Activated naive CD8-positive, alpha-beta T cell treated with anti-CD3 and anti-CD28 coated beads, Interleukin-2, amount 10 ng/mL, durations not matched to agents 7 days and 5 days (primary cell): ENCODE results near the gene APBA2. TPM values are rescaled to one million over a fixed set of nuclear protein-coding genes. Genes with fewer than 3 reads are reported as not detected.

Source experiments
- ATAC-seq: fragments of 150-1000 bp; cut with Tn5 transposase; one replicate; pipeline ENCODE4 v1.10.0; 2021; ENCODE audit warnings: low read depth, moderate library complexity
- POLR2A ChIA-PET: fragments of 350-600 bp; sonication (Branson Sonifier 250); formaldehyde crosslinking; loops from one replicate; lab custom pipeline; 2021; ENCODE audit warnings: antibody characterized with exemption; lab: Charles Lee
- DNase-seq: peaks from one replicate; pipeline ENCODE4 v3.0.0; 2021
- H3K27ac Mint-ChIP-seq: one replicate; pipeline ENCODE4 v1.8.0; 2022; ENCODE audit warnings: mild to moderate bottlenecking, mixed read lengths
- H3K27me3 Mint-ChIP-seq: one replicate; pipeline ENCODE4 v1.8.0; 2022; ENCODE audit warnings: mild to moderate bottlenecking, moderate library complexity, mixed read lengths
- H3K36me3 Mint-ChIP-seq: one replicate; pipeline ENCODE4 v1.8.0; 2021; ENCODE audit warnings: mild to moderate bottlenecking, mixed read lengths
- H3K4me1 Mint-ChIP-seq: one replicate; pipeline ENCODE4 v1.8.0; 2021; ENCODE audit warnings: mixed read lengths
- H3K4me3 Mint-ChIP-seq: one replicate; pipeline ENCODE4 v1.8.0; 2022; ENCODE audit warnings: mild to moderate bottlenecking, moderate library complexity, mixed read lengths
- H3K9me3 Mint-ChIP-seq: one replicate; pipeline ENCODE4 v1.8.0; 2021; ENCODE audit warnings: mixed read lengths
- total RNA-seq, 2 experiments: library from RNA; stranded (reverse); gene quantifications; one replicate each; pipeline ENCODE4 v1.2.3, GENCODE V29; 2021

APBA2 gene
- total RNA-seq, 2 experiments from 2014 or later = 65.1 to 66.0 TPM

DNA sequence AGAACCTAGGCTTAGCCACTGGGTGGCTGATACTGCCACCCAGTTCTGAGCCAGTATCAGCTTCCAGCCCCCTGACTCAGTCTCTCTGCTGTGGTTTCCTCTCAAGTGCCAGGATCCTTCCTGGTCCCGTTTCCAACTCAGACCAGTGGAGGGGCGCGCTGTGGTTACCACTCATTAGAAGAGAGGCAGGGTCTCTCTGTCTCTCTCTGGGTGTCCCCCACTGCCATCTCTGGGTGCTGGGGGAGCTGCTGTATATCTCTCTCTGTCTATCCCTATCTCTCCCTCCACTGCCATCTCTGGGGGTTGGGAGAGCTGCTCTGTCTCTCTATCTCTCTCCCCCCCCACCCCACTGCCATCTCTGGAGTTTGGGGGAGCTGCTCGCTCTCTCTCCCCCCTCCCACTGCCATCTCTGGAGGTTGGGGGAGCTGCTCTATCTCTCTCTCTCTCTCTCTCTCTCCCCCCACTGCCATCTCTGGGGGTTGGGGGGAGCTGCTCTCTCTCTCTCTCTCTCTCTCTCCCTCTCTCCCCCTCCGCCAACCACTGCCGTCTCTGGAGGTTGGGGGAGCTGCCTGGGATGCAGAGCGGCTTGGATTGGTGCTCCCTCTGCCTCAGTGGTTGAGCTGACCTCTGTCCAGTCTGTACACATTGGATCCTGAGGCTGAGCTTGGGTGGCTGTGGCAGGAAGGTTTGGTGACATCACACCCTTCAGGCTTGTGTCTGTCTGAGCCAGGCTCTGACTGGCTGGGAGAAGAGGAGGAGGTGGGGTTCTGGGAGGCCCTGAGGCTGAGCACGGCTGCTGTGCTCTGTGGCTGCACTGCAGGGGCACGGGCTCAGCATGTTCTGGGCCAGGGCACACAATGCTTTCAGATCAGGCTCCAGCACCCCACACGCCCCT, 98.9 kb downstream of the APBA2 start:
- POLR2A ChIA-PET = interaction anchor here (0.6 to 1.0 kb wide), 2 partner anchors 10 to 34 kb away, joined by 3 to 4 read pairs; no protein-coding TSS in a partner anchor
- H3K4me1 Mint-ChIP-seq = peaks cover 32% of the 10 kb centered on the region
- H3K9me3 Mint-ChIP-seq = no peaks in the 10 kb centered on the region
- peak; percentile 46 for DNase-seq
- peak; percentile 98 for ATAC-seq
- H3K27me3 Mint-ChIP-seq = no peaks in the 10 kb centered on the region
- H3K4me3 Mint-ChIP-seq = peak overlapping the region; percentile 66
- H3K27ac Mint-ChIP-seq = peak overlapping the region; percentile 92
- H3K36me3 Mint-ChIP-seq = peaks cover 7% of the 10 kb centered on the region

DNA sequence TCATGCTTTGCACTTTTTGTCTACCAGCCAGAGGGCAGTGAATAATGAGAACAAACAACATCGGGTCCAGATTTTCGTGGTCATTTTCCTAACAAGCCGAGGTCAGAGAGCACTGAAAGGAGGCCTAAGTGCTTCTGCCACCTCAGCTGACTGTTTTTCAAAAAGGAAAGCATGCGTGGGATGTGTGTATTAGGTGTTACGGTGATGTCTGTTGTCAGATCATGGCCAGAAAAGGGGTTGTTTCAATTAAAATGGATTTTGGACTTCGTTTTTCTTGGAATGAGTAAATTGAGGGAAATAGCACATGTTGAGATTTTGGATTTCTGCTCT, 99.5 kb downstream of the APBA2 start:
- ATAC-seq (no peak), DNase-seq (no peak)
- H3K27me3 Mint-ChIP-seq = no peaks in the 10 kb centered on the region
- peaks cover 32% of the 10 kb centered on the region for H3K4me1 Mint-ChIP-seq
- H3K36me3 Mint-ChIP-seq = peaks cover 7% of the 10 kb centered on the region
- POLR2A ChIA-PET = interaction anchor here (0.6 to 1.0 kb wide), 2 partner anchors 9 to 35 kb away, joined by 3 to 4 read pairs; no protein-coding TSS in a partner anchor
- H3K27ac Mint-ChIP-seq = peak overlapping the region; percentile 92
- peak overlapping the region; percentile 66 for H3K4me3 Mint-ChIP-seq
- H3K9me3 Mint-ChIP-seq = no peaks in the 10 kb centered on the region

DNA sequence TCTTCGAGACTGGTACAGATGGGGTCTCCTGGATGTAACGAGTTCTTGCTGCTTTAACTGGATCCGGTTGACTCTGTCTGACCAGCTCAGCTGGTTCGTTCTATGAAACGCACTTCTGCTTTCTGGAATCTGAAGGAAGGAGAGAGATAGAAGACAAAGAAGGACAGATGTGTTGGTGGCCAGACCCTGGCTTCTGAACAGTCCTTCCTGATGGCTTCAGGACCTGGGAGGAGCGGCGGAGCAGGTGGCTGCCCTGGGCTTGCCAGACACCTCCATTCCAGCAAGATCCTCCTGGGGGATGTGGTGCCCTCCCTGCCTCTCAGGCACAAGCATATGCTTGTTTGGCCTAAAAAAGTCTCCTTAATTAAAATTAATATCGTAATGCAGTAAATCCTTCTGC, 99.9 kb downstream of the APBA2 start:
- ATAC-seq = no peak
- peaks cover 7% of the 10 kb centered on the region for H3K36me3 Mint-ChIP-seq
- peak overlapping the region; percentile 92 for H3K27ac Mint-ChIP-seq
- H3K9me3 Mint-ChIP-seq = no peaks in the 10 kb centered on the region
- H3K27me3 Mint-ChIP-seq = no peaks in the 10 kb centered on the region
- no peak for DNase-seq
- H3K4me3 Mint-ChIP-seq = peak overlapping the region; percentile 66
- POLR2A ChIA-PET = no interaction called here
- peaks cover 32% of the 10 kb centered on the region for H3K4me1 Mint-ChIP-seq

DNA sequence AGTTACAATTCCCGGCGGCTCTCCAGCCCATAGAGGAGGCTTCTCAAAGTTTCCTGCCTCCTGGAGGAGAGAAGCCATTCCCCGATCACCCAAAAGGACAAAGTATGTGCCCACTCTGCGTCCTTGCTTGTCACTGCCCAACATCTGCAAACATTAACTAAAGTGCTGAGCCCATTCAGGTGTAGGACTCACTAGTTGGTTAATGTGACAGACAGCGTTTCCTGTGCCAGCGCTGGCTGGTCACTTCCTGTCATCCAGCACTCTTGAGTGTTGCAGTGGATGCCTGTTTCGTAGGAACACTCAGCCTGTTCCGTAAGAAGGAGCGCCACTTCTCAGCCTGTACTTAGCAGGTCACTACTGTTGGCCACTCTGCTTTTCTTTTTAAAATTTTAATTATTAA, 100.3 kb downstream of the APBA2 start:
- peak overlapping the region; percentile 66 for H3K4me3 Mint-ChIP-seq
- ATAC-seq (peak; percentile 45), DNase-seq (no peak)
- POLR2A ChIA-PET = no interaction called here
- no peaks in the 10 kb centered on the region for H3K27me3 Mint-ChIP-seq
- peaks cover 5% of the 10 kb centered on the region for H3K36me3 Mint-ChIP-seq
- no peaks in the 10 kb centered on the region for H3K9me3 Mint-ChIP-seq
- H3K4me1 Mint-ChIP-seq = peaks cover 31% of the 10 kb centered on the region
- peak overlapping the region; percentile 78 for H3K27ac Mint-ChIP-seq

DNA sequence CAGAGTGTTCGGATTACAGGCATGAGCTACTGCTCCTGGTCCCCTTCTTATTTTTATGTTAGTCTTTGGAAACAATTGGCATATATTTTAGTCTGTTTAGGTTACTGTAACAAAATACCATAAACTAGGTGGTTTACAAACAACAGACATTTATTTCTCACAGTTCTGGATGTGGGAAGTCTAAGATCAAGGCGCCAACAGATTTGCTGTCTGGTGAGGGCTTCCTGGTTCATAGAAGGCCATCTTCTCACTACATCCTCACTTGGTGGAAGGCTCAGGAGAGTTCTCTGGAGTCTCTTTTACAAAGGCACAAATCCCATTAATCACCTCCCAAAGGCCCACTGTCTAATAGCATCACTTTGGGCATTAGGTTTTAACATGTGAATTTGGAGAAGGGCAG, 101.0 kb downstream of the APBA2 start:
- H3K9me3 Mint-ChIP-seq = no peaks in the 10 kb centered on the region
- ATAC-seq (no peak), DNase-seq (no peak)
- no peak overlapping the region for H3K27ac Mint-ChIP-seq
- POLR2A ChIA-PET = no interaction called here
- H3K36me3 Mint-ChIP-seq = peaks cover 3% of the 10 kb centered on the region
- no peak overlapping the region for H3K4me3 Mint-ChIP-seq
- H3K4me1 Mint-ChIP-seq = peaks cover 30% of the 10 kb centered on the region
- no peaks in the 10 kb centered on the region for H3K27me3 Mint-ChIP-seq

DNA sequence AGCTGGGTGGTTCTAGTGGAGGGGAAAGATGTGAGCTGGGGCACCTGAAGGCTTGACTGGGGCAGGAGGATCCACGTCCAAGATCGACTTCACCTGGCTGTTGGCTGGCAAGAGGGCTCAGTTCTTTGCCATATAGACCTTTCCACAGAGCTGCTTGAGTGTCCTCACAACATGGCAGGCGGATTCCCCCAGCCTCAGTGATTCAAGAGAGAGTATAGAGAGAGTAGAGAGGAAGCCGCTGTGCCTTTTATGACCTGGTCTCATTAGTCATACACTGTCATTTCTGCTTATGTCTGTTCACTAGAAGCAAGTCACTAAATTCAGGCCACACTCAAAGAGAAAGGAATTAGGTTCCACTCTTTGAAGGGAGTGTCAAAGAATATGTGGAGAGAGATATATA, 101.6 kb downstream of the APBA2 start:
- Mint-ChIP-seq H3K36me3 (peaks cover 3% of the 10 kb centered on the region), H3K27ac (no peak overlapping the region), H3K9me3 (no peaks in the 10 kb centered on the region), H3K27me3 (no peaks in the 10 kb centered on the region), H3K4me1 (peaks cover 29% of the 10 kb centered on the region), H3K4me3 (no peak overlapping the region)
- POLR2A ChIA-PET = no interaction called here
- no peak for ATAC-seq
- DNase-seq = no peak

DNA sequence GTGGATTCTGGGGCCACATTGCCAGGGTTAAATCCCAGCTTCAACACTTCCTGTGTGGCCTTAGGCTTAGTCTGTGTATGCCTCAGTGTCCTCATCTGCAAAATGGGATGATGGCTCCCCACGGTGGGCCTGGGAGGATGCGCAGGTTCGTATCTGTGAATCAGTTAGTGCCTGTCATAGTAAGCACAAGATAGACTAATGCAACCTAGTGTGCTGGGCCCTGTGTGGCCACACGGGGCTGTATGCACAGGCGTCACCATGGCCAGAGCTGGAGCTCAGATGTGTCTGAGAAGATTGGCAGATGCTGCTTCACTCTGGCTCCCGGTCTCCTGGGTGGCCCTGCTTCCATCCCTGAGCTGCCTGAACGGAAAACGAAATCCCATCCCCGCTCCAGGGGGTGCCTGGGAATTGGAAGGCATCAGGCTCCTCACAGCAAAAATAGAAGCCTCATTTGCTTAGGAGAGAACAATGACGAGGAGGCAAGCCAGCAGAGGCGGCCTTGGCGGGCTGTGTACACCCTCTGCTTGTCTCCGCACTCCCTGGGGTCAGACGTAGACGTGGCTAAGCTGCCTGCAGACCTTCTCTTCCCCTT, 103.6 kb downstream of the APBA2 start:
- Mint-ChIP-seq H3K27ac (no peak overlapping the region), H3K9me3 (no peaks in the 10 kb centered on the region), H3K36me3 (peaks cover 3% of the 10 kb centered on the region), H3K4me3 (no peak overlapping the region), H3K27me3 (no peaks in the 10 kb centered on the region), H3K4me1 (peaks cover 41% of the 10 kb centered on the region)
- DNase-seq (no peak), ATAC-seq (peak; percentile 20)
- POLR2A ChIA-PET = no interaction called here

DNA sequence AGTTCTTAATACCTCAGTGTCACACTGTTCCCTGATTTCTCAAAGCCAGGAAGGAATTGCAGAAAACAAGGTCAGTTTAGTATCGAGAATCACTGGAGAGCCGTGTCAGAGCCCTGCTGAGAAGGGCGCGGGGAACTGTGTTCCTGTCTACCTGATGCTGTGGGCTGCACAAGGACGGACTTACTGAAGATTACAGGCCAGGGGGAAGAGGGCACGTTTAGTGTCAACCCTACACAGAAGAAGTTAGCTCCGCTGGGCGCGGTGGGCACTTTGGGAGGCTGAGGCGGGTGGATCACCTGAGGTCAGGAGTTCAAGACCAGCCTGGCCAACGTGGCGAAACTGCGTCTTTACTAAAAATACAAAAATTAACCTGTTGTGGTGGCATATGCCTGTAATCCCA, 104.1 kb downstream of the APBA2 start:
- Mint-ChIP-seq H3K9me3 (no peaks in the 10 kb centered on the region), H3K27me3 (no peaks in the 10 kb centered on the region), H3K4me3 (no peak overlapping the region), H3K36me3 (peaks cover 3% of the 10 kb centered on the region), H3K4me1 (peaks cover 42% of the 10 kb centered on the region), H3K27ac (no peak overlapping the region)
- DNase-seq (no peak), ATAC-seq (no peak)
- POLR2A ChIA-PET = no interaction called here

DNA sequence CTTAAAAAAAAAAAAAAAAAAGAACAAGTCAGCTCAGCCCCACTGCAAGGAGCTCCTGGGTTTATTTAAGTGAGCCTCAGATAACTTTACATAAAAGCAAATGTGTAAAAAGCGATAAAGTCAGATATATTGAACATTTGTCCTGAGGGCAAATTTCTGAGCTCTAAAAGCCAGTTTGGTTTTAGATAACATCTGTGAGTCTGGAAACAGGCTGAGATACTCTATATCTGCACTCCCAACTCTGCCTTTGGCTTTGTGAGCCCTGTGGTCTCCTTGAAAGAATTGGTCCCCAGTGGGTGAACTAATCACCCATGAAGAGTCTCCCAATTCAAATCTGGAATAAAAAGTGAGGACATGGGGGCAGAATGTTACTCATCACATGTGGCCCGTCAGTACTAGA, 104.6 kb downstream of the APBA2 start:
- H3K27ac Mint-ChIP-seq = no peak overlapping the region
- DNase-seq = no peak
- H3K4me1 Mint-ChIP-seq = peaks cover 42% of the 10 kb centered on the region
- peaks cover 3% of the 10 kb centered on the region for H3K36me3 Mint-ChIP-seq
- no peaks in the 10 kb centered on the region for H3K27me3 Mint-ChIP-seq
- POLR2A ChIA-PET = no interaction called here
- H3K4me3 Mint-ChIP-seq = no peak overlapping the region
- no peaks in the 10 kb centered on the region for H3K9me3 Mint-ChIP-seq
- no peak for ATAC-seq

DNA sequence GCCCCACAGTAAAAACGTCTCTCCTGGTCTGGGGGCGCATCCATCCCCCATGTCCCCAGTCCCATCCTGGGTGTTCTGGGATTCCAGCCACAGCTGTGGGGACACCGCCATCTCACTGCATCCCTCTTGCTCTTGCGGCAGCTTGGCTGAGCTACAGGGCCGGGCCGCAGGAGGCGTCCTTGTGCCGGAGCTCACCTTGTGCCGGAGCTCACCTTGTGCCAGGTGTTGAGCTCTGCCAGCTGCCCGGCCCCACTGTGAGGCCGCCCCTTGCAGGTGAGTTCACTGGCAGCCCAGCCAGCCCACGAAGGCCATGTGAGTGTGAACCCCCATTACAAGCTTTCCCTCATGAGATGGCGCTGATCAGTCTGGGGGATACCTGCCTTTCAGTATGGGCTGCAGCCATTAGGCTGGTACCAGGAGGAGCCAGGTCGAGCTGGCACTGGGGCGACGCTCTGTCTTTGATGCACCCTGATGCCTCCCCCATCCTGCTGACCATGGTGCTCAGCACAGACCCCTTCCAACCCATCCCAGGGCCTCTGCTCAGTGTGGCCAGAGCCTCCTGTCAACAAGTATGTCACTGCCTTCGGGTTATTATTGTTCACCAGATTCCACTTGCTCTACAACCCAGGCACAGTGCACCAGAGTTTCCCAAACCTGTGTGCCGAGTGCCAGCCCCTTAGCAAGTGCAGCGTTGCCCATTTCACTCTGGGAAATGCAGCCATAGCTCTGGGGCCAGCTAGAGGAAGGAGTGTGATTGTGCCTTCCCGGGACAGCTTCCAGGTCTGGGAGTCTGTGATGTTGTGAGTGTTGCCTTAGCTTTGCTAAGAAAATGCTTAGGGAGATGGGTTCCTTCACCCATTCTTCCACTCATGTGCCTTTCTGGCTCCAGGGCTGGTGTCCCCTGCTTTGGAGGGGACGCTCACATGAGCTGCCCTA, 105.7 kb downstream of the APBA2 start:
- no peak overlapping the region for H3K27ac Mint-ChIP-seq
- peaks cover 35% of the 10 kb centered on the region for H3K4me1 Mint-ChIP-seq
- H3K27me3 Mint-ChIP-seq = no peaks in the 10 kb centered on the region
- H3K9me3 Mint-ChIP-seq = no peaks in the 10 kb centered on the region
- H3K36me3 Mint-ChIP-seq = peaks cover 3% of the 10 kb centered on the region
- DNase-seq (no peak), ATAC-seq (no peak)
- no peak overlapping the region for H3K4me3 Mint-ChIP-seq
- POLR2A ChIA-PET = no interaction called here

DNA sequence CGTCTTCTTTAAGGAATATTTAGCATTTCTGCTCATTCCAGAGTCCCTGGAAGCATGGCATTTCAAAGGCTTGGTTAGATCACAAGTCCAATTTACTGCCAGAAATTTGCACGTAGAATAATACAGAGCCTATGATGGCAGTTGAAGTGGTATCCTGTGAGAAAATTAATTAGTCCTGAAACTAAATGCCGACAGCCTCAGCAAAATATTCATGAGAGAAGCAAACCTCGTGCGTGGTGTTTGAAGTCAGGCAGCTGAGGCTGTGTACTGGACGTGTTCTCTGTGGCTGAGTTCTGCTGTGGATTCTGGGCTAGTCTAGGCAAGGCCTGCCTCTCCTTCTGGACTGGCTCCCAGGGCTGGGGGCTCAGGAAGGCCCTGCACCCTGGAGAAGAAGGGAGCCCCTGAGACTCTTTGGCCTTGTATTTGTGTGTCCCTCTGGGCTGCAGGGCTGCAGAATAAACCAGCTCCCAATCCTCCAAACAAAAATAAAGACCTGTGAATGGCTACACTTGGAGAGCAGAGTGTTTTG, 106.6 kb downstream of the APBA2 start:
- Mint-ChIP-seq H3K9me3 (no peaks in the 10 kb centered on the region), H3K4me3 (no peak overlapping the region), H3K27me3 (no peaks in the 10 kb centered on the region), H3K4me1 (peaks cover 34% of the 10 kb centered on the region), H3K27ac (peak overlapping the region; percentile 28), H3K36me3 (peaks cover 2% of the 10 kb centered on the region)
- ATAC-seq (no peak), DNase-seq (no peak)
- POLR2A ChIA-PET = no interaction called here

DNA sequence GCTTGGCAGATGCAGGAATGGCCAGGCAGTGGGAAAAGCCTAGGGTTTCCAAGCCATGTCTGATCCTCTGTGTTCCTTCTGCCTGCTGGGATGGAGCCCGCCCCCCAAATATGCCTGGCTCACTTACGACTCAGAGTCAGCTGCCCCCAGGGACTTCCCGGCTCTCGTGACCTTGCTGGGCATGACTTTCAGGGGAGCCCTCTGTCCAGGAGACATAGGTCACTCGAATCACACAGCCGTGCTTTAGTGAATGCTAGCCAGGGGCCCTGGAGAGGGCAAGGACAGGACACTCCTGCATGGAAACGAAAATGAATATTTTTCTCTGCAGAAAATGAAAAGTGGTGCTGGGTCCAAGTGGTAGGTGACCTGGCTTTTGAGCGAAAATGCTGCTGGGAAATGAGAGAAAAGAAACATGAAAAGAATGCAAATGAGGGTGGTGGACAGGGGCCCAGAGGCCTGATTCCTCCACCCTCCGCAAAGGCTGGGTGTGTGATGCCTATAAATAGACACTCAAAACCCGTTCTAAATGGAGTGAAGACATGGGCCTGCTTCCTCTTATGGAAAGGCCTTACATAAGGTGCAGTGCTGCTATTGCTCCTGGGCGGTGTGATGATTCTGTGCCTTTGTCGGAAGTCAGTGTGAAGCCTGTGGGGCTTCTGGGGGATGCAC, 107.4 kb downstream of the APBA2 start:
- H3K9me3 Mint-ChIP-seq = no peaks in the 10 kb centered on the region
- H3K36me3 Mint-ChIP-seq = peaks cover 3% of the 10 kb centered on the region
- DNase-seq = no peak
- ATAC-seq = no peak
- no peak overlapping the region for H3K4me3 Mint-ChIP-seq
- H3K27me3 Mint-ChIP-seq = no peaks in the 10 kb centered on the region
- peak overlapping the region; percentile 88 for H3K27ac Mint-ChIP-seq
- POLR2A ChIA-PET = no interaction called here
- peaks cover 34% of the 10 kb centered on the region for H3K4me1 Mint-ChIP-seq

DNA sequence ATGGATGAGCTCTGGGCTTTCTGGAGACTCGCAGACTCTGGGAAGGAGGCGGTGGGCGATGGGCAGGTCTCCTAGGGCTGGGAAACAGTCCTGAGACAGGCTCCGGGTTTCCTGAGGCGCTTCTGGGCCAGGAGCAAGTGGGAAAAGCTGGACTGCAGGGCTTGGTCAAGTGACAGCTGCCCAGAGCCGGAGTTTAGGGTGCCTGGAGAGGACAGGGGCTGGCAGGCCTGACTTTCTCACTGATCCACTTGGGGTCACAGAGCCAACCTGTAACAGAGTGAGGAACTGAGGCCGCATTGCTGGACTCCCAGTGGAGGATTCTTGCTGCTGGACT, 107.9 kb downstream of the APBA2 start:
- DNase-seq (no peak), ATAC-seq (no peak)
- Mint-ChIP-seq H3K36me3 (peaks cover 8% of the 10 kb centered on the region), H3K27me3 (no peaks in the 10 kb centered on the region), H3K4me1 (peaks cover 31% of the 10 kb centered on the region), H3K9me3 (no peaks in the 10 kb centered on the region), H3K4me3 (peak overlapping the region; percentile 51), H3K27ac (peak overlapping the region; percentile 88)
- POLR2A ChIA-PET = interaction anchor here (1.3 to 1.5 kb wide), 2 partner anchors 9 to 96 kb away, joined by 4 read pairs; no protein-coding TSS in a partner anchor
